NCI-H446 treated with DMSO at 0.1 percent for 48 hours (cell line): ENCODE measurements around the gene NANOS2.
"Not testable (repeated sequence)": the region's sequence is repeated elsewhere in the genome, so short reads cannot be mapped to it uniquely, and the experiment has no call there.

Experiments used
- DNase-seq: peaks from one replicate; lab custom pipeline; 2025; lab: John Stamatoyannopoulos, UW

NANOS2 gene

DNA sequence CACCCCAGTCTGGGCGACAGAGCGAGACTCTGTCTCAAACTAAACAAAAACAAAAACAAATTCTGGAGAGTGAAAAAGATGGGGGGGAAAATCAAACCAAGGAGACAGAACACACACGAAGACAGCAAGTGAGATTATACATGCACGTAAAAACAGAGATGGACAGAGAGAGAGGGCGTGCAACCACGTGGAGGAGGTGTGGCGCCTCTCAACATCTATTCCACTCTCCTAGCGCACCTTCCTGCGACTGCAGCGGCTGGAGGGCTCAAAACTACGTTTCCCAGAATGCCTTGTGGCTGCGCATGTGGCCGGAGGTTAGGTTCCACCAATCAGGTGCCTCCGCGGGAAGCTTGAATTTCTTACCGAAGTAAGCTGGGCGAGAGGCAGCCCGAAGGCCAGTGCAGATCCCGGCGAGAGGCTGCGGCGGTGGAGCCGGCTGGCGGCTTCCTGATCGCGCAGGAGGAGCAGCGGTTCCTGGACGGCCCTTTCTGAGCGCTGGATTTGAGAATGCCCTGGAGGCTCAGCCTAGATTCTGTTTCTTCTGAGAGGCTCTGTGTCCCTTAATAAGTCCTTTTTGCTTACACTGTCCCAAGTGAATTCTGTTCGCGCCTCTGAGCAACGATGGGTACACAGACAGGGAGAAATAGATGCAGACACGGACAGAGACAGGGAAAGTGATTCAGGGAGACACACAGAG, 13.1 kb upstream of the NANOS2 start:
- DNase-seq = peak; percentile 90

DNA sequence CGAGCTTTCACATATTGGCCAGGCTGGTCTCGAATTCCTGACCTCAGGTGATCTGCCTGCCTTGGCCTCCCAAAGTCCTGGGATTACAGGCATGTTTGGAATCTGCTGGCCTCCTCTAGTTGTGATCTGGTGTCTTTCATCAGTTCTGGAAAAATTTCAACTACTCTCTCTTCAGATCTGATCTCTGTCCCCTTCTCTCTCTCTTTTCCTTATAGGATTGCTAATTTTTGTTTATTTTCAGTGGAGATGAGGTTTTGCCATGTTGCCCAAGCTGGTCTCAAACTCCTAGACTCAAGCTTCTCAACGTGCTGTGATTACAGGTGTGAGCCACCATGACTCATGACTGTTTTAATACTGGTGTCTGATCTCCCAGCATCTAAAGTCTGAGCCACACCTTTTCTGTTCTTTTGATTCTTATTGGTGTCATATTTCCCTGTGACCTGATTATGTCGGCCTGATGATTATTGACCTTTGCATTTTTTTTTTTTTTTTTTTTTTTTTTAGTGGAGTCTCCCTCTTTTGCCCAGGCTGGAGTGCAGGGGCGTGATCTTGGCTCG, 10.4 kb upstream of the NANOS2 start:
- no peak for DNase-seq

DNA sequence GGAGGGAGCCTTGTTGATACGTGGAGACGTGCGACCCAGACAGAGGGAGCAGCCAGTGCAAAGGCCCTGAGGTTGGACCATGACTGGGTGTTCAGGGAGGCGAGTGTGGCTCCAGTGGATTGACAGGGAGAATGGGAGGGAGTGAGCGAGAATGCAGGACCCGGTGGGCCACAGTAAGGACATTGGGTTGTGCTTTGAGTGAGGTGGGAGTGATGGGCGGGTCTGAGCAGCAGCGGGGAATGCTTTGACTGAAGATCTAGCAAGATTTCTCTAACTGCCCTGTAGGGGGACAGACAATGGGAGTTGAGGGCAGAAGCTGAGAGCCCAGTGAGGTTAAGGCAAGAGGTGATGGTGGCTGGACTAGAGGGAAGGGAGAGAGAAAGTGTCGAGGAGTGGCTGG, 7.7 kb upstream of the NANOS2 start:
- DNase-seq = no peak

DNA sequence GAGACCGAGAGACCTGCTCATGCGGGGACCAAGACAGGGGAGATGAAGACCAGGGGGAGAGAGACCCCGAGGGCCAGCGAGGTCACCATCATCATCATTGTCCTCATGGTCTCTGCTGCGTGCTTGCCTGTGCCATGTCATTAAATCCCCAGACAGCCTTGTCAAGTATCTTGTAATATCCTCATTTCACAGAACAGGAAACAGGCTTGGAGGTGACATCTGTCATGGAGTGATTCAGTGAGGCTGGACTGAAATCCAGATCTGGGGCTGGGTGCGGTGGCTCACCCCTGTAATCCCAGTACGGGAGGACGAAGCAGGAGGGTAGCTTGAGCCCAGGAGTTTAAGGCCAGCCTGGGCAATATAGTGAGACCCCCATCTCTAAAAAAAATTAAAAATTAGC, 5.9 kb upstream of the NANOS2 start:
- DNase-seq = no peak

DNA sequence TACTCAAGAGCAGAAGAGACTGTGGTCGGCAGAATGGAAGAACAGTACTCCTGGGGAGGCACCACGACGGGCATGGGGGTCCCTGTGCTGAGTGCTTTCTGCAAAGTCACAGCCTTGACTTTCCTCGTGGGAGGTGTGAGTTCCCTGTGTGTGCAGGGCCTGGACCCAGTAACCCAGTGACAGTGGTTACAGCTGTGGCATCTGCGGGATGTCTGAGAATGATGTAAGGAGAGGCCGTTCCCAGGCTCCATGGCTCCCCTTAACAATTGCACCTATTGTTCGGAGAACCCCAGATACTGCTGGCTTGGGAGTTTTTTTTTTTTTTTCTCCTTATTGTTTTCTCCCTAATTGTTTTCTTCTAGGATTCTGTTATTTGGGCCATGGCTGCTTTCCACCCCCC, 5.1 kb upstream of the NANOS2 start:
- no peak for DNase-seq

DNA sequence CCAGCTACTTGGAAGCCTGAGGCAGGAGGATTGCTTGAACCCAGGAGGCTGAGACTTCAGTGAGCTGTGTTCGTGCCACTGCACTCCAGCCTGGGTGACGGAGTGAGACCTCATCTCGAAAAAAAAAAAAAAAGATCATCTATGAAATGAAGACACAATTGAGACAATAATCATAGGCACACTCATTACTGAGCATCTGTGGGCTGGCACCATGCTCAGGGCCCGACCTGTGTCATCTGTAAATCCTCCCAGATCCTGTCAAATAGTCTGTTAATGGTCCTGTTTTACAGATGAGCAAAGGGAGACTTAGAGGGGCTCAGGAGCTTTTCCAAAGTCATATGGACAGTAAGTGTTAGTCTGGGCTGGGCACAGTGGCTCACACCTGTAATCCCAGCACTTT, 4.1 kb upstream of the NANOS2 start:
- DNase-seq = no peak

DNA sequence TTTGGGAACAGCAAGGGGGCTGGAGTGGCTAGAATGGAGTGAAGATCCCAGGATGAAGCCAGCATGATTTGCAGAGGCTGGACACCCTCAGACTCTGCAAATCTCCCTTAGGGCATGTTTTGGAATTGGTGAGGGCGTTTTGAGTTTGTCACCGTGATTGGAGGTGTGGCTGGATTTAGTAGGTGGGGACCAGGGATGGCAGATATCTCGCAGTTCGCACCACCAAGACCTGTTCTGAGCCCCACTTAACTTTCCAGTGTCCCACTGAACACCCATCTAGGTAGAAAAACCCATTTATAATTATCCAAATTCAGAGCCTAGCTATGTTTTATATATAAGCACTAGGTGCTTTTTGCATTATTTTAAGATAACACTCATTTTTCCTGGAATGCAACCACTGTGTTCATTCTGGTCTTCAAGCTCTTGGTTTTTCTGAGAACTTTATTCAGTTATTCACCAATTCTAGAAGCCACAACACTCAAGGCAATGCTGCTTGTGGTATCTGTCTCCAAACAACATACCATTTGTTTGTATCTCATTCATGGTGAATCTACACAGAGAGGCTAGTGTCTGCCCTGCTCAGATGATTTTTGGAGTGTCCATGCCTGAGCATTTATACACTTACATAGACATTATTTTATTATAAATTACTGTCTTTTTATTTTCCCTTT, 3.0 kb upstream of the NANOS2 start:
- DNase-seq = no peak

DNA sequence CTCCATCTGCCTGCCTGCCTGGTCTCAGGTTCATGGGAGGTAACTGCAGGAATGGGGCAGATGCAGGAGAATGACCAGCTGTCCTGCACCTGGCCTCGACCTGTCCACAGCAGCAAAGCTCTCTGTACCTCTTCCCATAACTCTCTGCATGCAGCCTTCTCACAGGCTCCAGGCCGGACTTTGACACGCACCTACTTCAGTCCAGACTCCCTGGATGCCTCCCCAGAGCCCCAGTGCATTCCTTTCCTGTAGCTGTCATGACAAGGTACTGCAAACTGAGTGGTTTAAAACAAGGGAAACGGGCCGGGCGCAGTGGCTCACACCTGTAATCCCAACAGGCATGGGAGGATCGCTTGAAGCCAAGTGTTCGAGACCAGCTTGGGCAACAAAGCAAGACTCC, 3.3 kb downstream of the NANOS2 start:
- no peak for DNase-seq

DNA sequence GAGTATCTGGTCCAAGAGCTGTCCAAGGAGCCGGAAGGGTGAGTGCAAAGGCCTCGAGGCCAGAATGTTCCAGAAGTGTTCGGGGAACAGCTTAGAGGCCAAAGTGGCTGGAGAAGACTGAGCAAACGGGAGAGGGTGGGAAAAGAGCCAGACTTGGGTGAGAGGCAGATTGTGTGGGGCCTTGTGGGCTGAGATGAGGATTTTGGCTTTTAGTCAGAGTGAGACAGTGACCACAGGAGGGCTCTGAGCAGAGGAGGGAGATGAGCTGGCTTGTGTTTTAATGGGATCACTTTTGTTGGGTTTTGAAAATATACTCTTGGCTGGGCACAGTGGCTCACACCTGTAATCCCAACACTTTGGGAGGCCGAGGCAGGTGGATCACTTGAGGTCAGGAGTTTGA, 5.6 kb downstream of the NANOS2 start:
- no peak for DNase-seq

DNA sequence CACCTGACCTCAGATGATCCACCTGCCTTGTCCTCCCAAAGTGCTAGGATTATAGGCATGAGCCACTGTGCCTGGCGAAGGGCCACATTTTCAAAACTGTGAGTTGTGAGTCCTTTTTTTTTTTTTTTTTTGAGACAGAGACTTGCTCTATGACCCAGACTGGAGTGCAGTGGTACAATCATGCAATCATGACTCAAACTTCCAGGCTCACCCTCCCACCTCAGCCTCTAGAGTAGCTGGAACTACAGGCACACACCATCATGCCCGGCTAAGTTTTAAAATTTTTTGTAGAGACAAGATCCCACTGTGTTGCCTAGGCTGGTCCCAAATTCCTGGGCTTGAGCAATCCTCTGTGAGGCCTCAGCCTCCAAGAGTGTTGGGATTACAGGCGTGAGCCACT, 8.4 kb downstream of the NANOS2 start:
- no peak for DNase-seq

DNA sequence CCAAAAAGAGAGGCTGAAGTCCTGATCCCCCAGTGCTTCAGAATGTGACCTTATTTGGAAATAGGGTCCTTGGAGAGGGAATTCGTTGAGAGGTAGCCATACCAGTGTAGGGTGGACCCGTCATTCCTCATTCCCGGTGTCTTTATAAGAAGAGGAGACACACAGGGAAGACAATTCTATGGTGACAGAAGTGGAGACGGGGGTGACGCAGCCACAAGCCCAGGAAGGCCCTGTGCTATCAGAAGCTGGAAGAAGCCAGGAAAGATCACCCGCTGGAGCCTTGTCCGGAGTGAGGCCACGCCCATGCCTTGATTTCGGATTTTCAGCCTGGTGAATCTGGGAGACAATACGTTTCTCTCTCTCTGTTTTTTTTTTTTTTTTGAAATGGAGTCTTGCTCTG, 9.6 kb downstream of the NANOS2 start:
- no peak for DNase-seq

DNA sequence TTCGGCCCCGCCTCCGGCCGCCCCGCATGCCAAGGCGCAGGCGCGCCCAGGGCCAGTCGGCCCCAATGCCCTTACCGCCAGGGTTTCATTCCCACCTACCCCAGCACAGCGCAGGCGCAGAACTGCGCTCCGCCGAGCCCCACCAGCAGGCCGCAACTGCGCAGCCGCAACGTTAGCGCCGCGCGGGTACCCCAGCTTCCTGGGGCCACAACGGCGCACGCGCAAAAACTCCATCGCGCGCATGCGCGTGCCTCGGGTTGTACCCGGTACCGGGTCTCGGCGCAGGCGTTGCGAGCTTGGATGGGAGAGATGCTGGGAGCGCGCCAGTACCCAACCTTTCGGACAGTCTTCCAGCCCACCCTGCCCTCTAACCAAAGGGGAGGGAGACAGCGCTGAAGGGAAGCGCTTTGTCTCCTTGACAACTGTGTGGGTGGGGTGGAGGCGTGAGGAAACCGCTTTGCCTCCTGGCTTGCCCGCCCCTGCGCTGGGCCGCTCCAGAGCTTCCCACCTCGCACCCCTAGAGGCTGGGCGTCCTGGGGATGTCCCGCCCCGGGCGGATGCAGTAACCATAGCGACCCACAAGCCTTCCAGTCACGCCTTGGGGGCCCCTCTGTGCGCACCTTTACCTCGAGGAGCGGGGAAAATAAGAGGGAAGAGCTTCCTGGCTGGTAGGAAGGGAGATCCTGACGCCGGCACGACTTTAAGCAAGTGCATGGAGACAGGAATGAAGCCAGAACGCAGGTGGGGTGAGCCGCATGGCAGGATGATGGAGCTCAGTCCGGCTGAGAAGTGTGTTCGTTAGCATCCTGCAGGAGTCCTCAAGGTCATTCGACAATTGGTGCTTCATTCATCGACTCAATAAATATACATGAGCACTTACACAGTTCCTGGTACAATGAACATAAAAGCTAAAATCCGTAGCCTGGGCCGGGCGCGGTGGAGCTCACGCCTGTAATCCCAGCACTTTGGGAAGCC, 11.6 kb downstream of the NANOS2 start:
- DNase-seq = peak; percentile 94

DNA sequence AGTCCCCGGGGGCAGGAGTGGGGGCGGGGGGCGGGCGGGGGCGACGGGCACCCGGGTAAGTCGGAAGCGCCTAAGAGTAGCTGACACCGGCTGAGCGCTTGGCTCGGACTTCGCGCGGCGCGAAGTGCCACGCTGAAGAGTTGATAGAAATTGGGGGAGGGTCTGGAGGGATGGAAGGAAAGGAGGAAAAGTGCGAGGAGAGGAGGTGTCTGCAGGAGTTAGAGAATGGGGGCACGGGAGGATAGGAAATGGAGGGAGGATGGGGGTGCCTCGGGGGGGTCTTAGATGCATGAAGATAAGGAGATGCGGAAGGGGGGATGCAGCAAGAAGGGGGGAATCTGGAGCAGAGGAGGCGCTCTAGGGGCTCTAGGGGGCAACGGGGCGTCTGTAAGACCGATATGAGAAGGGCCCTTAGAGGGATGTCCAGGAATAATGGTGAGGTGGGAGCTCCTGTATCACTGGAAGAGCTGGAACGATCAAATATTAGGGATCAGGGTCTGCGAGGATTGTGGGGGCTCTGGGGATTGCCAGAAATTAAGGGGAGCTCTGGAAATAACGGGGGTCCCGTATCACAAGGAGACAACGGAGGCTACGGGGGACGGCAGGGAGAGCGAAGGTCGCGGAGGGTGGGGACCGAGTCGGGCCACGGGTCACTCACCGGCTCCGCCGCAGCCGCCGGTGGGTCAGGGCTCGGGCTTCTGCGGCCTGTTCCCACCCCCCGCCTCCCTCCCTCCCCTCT, 12.5 kb downstream of the NANOS2 start, which contains the start of gene MYPOP:
TSS of gene MYPOP (minus strand) at position 702 of the 739 bp plus-strand sequence. CDS start 840 bp downstream, outside the sequence.
- no peak for DNase-seq

DNA sequence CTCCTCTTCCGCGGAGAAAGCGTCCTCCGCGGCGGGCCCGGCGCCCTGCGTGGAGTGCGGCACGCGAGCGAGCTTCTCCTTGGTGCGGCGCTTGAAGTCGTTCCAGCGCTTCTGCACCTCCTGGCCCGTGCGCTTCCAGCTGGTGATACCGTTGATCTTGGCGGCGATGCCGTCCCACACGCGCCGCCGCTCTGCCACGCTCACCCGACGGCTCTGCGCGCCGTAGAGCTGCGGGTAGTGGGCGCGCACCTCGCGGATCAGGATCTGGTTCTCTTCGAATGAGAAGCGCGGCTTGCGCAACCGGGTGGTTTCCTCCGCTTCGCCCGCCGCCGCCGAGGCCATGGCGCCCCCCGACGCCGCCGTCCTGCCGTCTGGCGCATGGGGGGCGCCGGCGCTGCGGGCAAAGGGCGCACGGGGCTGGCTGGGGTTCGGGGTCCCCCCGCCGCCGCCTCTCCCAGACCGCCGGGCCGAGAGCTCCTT, 13.1 kb downstream of the NANOS2 start:
- no peak for DNase-seq

DNA sequence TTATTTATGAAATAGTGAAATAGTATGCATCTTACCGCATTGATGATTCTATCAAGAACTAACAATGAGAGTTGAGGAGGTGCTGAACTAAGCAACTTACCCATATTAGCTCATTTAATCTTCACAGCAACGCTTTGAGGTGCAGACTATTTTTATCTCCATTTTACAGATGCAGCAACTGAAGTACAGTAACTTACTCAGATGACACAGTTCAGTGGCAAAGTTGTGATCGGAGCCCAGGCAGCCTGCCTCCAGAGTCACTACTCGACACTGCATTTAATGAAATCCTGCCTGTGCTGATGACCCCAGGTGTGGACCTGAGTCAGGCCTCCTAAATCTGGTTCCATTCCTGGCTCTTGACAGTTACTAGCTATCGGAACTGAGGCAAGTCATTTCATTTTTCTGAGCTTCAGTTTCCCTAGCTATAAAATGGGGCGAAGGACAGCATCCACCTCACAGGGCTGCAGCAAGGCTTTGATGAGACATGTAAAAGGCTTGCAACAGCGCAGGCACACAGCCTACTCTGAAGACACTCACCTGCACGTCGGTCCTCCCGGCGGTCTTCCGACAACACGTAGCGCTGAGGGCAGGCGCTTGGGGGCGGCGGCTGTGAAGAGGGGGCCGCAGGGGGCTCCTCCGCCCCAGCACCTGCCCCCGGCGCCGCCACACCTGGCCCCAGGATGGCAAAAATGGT, 13.7 kb downstream of the NANOS2 start:
- no peak for DNase-seq

DNA sequence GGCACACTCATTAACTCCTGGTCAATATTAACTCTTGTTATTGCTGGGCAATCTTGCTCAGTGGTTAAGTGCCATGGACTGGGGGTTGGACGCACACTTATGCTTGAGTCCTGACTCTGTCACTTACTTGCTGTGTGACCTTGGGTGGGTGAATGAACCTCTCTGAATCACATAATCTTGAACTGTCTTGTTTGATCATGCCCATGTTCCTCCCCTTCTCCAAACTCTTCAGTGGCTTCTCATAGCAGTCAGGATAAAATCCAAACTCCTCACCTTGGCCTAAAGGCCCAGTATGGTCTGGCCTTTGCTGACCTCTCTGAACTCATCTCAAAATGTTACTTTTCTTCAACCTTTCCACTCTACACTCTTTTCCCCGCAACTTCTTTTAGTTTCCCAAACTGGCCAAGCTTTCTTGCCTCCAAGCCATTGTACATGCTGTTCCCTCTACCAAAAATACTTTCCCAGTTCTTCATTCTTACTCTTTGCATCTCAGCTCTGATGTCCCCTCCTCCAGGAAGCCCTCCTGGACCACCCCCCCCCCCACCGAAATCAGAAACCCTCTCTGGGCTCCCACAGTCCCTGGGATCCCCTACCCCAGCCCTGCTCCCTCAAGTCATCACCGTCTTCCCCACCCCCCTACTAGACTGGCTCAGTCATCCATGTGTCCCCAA, 14.5 kb downstream of the NANOS2 start:
- no peak for DNase-seq

DNA sequence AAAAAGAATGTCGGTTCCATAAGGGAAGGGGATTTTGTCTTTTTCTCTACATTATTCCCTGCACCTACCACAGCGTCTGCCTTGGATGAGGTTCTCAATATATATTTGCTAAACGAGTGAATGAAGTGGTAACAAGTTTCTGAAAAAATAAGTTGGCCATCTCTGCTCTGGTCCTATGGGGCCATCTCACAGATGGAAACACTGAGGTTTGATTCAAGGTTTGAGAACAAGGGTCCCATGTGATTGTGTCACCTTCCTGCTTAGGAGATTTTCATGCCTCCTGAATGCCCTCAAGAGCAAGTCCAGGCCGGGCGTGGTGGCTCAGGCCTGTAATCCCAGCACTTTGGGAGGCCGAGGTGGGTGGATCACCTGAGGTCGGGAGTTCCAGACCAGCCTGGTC, 15.3 kb downstream of the NANOS2 start:
- no peak for DNase-seq

DNA sequence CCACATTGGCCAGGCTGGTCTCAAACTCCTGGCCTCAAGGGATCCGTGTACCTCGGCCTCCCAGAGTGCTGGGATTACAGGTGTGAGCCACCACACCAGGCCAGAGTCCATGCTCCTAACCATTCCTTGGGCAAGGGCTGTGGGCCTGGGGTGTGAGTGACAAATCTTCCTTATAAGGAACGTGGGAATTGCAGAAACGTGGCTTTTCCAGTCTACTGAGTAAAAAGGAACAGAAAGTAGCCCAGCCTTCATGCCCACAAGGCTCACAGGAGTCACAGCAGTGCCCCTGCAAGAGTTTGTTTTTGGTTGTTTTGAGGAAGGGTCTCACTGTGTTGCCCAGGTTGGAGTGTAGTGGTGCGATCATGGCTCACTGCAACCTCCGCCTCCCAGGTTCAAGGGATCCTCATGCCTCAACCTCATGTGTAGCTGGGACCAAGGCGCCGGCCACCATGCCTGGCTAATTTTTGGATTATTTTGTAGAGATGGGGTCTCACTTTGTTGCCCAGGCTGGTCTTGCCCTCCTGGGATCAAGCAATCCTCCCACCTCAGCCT, 17.2 kb downstream of the NANOS2 start:
- DNase-seq = no peak

DNA sequence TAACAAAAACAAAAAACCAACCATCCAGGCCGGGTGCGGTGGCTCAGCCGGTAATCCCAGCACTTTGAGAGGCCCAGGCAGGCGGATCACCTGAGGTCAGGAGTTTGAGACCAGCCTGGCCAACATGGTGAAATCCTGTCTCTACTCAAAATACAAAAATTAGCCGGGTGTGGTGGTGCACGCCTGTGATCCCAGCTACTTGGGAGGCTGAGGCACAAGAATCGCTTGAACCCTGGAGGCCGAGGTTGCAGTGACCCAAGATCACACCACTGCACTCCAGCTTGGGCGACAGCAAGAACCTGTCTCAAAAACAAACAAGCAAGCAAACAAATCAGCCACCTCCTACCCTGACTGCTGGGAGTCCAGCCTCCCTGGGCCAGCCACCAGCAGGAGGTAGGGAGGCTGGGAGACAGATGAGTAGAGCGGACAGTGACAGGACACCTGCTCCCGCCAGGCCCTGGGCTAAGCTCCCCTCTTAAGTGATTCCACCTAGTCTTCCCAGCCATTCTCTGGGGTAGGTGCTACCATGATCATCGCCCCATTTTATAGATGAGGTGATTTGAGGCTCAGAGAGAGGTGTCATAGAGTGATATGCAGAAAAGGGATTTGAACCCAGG, 18.5 kb downstream of the NANOS2 start:
- DNase-seq = not testable (repeated sequence)
